H9 (cell line): Measurements from ENCODE around the gene ANKIB1. TPM values are rescaled to one million over a fixed set of nuclear protein-coding genes. Genes with fewer than 3 reads are reported as not detected.

Experiments
- DNase-seq: peaks from one replicate; pipeline ENCODE4 v3.0.0-alpha.2; 2017
- H2AFZ ChIP-seq: one replicate; pipeline ENCODE4 v1.6.1; 2013; ENCODE audit warnings: mild to moderate bottlenecking, low read length, control low read depth, moderate library complexity
- H2AK5ac ChIP-seq: 2 replicates; pipeline ENCODE4 v1.6.1; 2013; ENCODE audit warnings: low read length, control low read depth, mixed read lengths; ENCODE audit not compliant: insufficient read length
- H2BK120ac ChIP-seq: one replicate; pipeline ENCODE4 v1.6.1; 2013; ENCODE audit warnings: low read depth, mild to moderate bottlenecking, low read length, control low read depth, inconsistent platforms; ENCODE audit not compliant: poor library complexity, severe bottlenecking
- H2BK12ac ChIP-seq: 2 replicates; pipeline ENCODE4 v1.6.1; 2013; ENCODE audit warnings: low read length, control low read depth, mixed read lengths, low read depth; ENCODE audit not compliant: insufficient read length
- H2BK15ac ChIP-seq: 2 replicates; pipeline ENCODE4 v1.6.1; 2013; ENCODE audit warnings: low read depth, low read length, control low read depth
- H2BK20ac ChIP-seq: one replicate; pipeline ENCODE4 v1.6.1; 2013; ENCODE audit warnings: low read depth, mild to moderate bottlenecking, low read length, control low read depth, inconsistent platforms; ENCODE audit not compliant: poor library complexity, severe bottlenecking
- H2BK5ac ChIP-seq: 2 replicates; pipeline ENCODE4 v1.6.1; 2013; ENCODE audit warnings: low read length, control low read depth, mixed read lengths; ENCODE audit not compliant: insufficient read length
- H3K14ac ChIP-seq: 2 replicates; pipeline ENCODE4 v1.6.1; 2013; ENCODE audit warnings: low read length, control low read depth; ENCODE audit not compliant: insufficient read depth
- H3K18ac ChIP-seq: 2 replicates; pipeline ENCODE4 v1.6.1; 2013; ENCODE audit warnings: low read depth, mild to moderate bottlenecking, mixed read lengths, low read length, control low read depth; ENCODE audit not compliant: insufficient read length
- H3K23ac ChIP-seq: 2 replicates; pipeline ENCODE4 v1.6.1; 2013; ENCODE audit warnings: low read length, control low read depth, mixed read lengths, low read depth; ENCODE audit not compliant: insufficient read length
- H3K23me2 ChIP-seq: 2 replicates; pipeline ENCODE4 v1.6.1; 2013; ENCODE audit warnings: low read depth, mild to moderate bottlenecking, mixed read lengths, low read length, control low read depth; ENCODE audit not compliant: insufficient read length, poor library complexity, severe bottlenecking
- H3K27ac ChIP-seq: 2 replicates; pipeline ENCODE4 v1.5.1; 2013; ENCODE audit warnings: low read length, control low read depth, mixed read lengths, low read depth; ENCODE audit not compliant: insufficient read length
- H3K27me3 ChIP-seq: 2 replicates; pipeline ENCODE4 v1.6.1; 2013; ENCODE audit warnings: low read length, control low read depth, inconsistent platforms; ENCODE audit not compliant: insufficient read depth
- H3K4ac ChIP-seq: 2 replicates; pipeline ENCODE4 v1.6.1; 2013; ENCODE audit warnings: low read depth, mild to moderate bottlenecking, control low read depth, inconsistent platforms, low read length, moderate library complexity
- H3K4me1 ChIP-seq: 2 replicates; pipeline ENCODE4 v1.6.1; 2013; ENCODE audit warnings: low read length, control low read depth, inconsistent platforms; ENCODE audit not compliant: insufficient read depth
- H3K4me2 ChIP-seq: 2 replicates; pipeline ENCODE4 v1.6.1; 2013; ENCODE audit warnings: low read length, control low read depth, mixed read lengths; ENCODE audit not compliant: insufficient read length, insufficient read depth
- H3K56ac ChIP-seq: 2 replicates; pipeline ENCODE4 v1.6.1; 2013; ENCODE audit warnings: low read depth, mild to moderate bottlenecking, mixed read lengths, low read length, control low read depth; ENCODE audit not compliant: insufficient read length
- H3K79me1 ChIP-seq: 2 replicates; pipeline ENCODE4 v1.6.1; 2013; ENCODE audit warnings: low read depth, mild to moderate bottlenecking, moderate library complexity, low read length, control low read depth, inconsistent platforms; ENCODE audit not compliant: insufficient read depth, poor library complexity, severe bottlenecking
- H3K79me2 ChIP-seq: 2 replicates; pipeline ENCODE4 v1.6.1; 2013; ENCODE audit warnings: low read length, control low read depth, inconsistent platforms; ENCODE audit not compliant: insufficient read depth
- H3K9ac ChIP-seq: 2 replicates; pipeline ENCODE4 v1.6.1; 2013; ENCODE audit warnings: low read length, control low read depth, mixed read lengths; ENCODE audit not compliant: insufficient read length; ENCODE audit errors: extremely low read depth
- H3K9me3 ChIP-seq: one replicate; pipeline ENCODE4 v1.6.1; 2013; ENCODE audit warnings: low read depth, low read length, inconsistent platforms; ENCODE audit not compliant: control insufficient read depth
- H3T11ph ChIP-seq: one replicate; pipeline ENCODE4 v1.6.1; 2013; ENCODE audit warnings: mild to moderate bottlenecking, low read length, control low read depth, inconsistent platforms
- H4K20me1 ChIP-seq: one replicate; pipeline ENCODE4 v1.6.1; 2013; ENCODE audit not compliant: control insufficient read depth, insufficient read length, insufficient read depth
- H4K5ac ChIP-seq: 2 replicates; pipeline ENCODE4 v1.6.1; 2013; ENCODE audit warnings: low read depth, mild to moderate bottlenecking, mixed read lengths, low read length, control low read depth; ENCODE audit not compliant: insufficient read length
- H4K8ac ChIP-seq: replicated peaks from 2 replicates; pipeline ENCODE4 v1.6.1; 2013; ENCODE audit warnings: low read length, control low read depth, mixed read lengths, low read depth; ENCODE audit not compliant: insufficient read length
- H4K91ac ChIP-seq: 2 replicates; pipeline ENCODE4 v1.6.1; 2013; ENCODE audit warnings: low read depth, mild to moderate bottlenecking, moderate library complexity, mixed read lengths, low read length, control low read depth; ENCODE audit not compliant: insufficient read length
- H3K27ac Mint-ChIP-seq, 3 experiments: 2 replicates in 2 of 3; 3 replicates in 1 of 3; pipeline ENCODE4 v1.8.0; 2020 to 2021; ENCODE audit warnings: mixed read lengths in 3 of 3, mild to moderate bottlenecking in 1 of 3, moderate library complexity in 1 of 3
- H3K27me3 Mint-ChIP-seq: 2 replicates; pipeline ENCODE4 v1.8.0; 2021; ENCODE audit warnings: low read depth, mild to moderate bottlenecking, moderate library complexity, mixed read lengths
- H3K36me3 Mint-ChIP-seq, 3 experiments: 2 replicates in 2 of 3; 3 replicates in 1 of 3; pipeline ENCODE4 v1.8.0; 2020 to 2021; ENCODE audit warnings: low read depth in 3 of 3, mixed read lengths in 3 of 3; ENCODE audit not compliant: insufficient read depth in 1 of 3
- H3K4me1 Mint-ChIP-seq, 2 experiments: 2 replicates each; pipeline ENCODE4 v1.8.0; 2020; ENCODE audit warnings: mixed read lengths in 2 of 2
- H3K4me3 Mint-ChIP-seq, 2 experiments: 2 replicates in 1 of 2; 3 replicates in 1 of 2; pipeline ENCODE4 v1.8.0; 2020 to 2021; ENCODE audit warnings: mild to moderate bottlenecking in 2 of 2, mixed read lengths in 2 of 2, moderate library complexity in 1 of 2
- H3K9me3 Mint-ChIP-seq, 2 experiments: 2 replicates in 1 of 2; 3 replicates in 1 of 2; pipeline ENCODE4 v1.8.0; 2020; ENCODE audit warnings: mild to moderate bottlenecking in 2 of 2, mixed read lengths in 2 of 2, moderate library complexity in 1 of 2
- WGBS: extraction: QIAGEN DNeasy Blood & Tissue Kit; methylation state at CpG from one replicate; pipeline ENCODE4 v1.1.7; 2013; ENCODE audit warnings: missing lambda C conversion rate, low lambda C conversion rate, mixed read lengths; ENCODE audit not compliant: insufficient read length; ENCODE audit errors: extremely low coverage; 5-methylcytosine and 5-hydroxymethylcytosine counted together
- total RNA-seq: library from RNA; stranded (reverse); gene quantifications from 2 replicates; pipeline ENCODE4 v1.2.1, GENCODE V29; 2021
- TF ChIP-seq, protein P1 (sequence below): fragments of 200-600 bp; sonication (generic); conservative IDR thresholded peaks from 3 replicates; pipeline ENCODE4 v1.8.0; 2021; ENCODE audit warnings: antibody characterized with exemption, mild to moderate bottlenecking

The ANKIB1 gene
- total RNA-seq, 1 experiment from 2014 or later: 42.0 TPM

DNA sequence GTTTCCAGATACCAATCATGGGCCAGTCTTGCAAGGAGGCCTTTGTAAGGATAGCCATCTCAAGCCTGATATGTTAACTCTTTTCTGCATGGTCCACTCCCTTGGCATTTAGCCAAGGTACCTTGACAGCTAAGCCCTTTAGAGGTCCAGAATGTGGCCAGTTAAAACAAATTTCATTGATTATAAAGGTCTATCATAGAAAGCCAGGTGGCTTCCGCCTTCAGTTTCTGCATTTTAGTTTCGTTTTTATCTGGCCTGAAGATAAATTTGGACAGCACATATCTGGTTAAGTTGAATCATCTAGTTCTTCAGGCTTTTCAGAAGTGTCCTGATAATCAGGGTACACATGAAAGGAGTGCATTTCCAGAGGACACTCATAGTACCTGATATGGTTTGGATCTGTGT lies 30.7 kb downstream of the ANKIB1 start:
- Histone ChIP-seq H4K20me1 (no peaks in the 10 kb centered on the region), H3K4me1 (peaks cover 2% of the 10 kb centered on the region; the same call in 1 of the 2 replicates), H3K4me2 (no peak overlapping the region), H4K91ac (no peak overlapping the region), H3K79me2 (peaks cover 2% of the 10 kb centered on the region; the same call in 1 of the 2 replicates), H2BK5ac (no peak overlapping the region), H3K27me3 (no peaks in the 10 kb centered on the region), H3K79me1 (peaks cover 3% of the 10 kb centered on the region), H3K23ac (no peak overlapping the region), H3T11ph (no peak overlapping the region), H2AK5ac (no peak overlapping the region), H3K27ac (no peak overlapping the region), H3K23me2 (no peaks in the 10 kb centered on the region), H3K4ac (no peak overlapping the region), H2BK15ac (no peak overlapping the region), H3K18ac (no peak overlapping the region), H2BK20ac (no peak overlapping the region), H4K8ac (no peak overlapping the region), H2BK120ac (no peak overlapping the region), H2AFZ (no peak overlapping the region), H2BK12ac (no peak overlapping the region), H3K14ac (no peak overlapping the region), H4K5ac (no peak overlapping the region), H3K9me3 (no peaks in the 10 kb centered on the region), H3K9ac (no peak overlapping the region), H3K56ac (no peak overlapping the region)
- Mint-ChIP-seq H3K27ac (no peak overlapping the region), H3K27me3 (no peaks in the 10 kb centered on the region), H3K4me1 (peaks cover 13 to 19% of the 10 kb centered on the region in 2 experiments), H3K9me3 (peaks cover 0 to 5% of the 10 kb centered on the region in 2 experiments; a peak in 2 of 5 replicates), H3K4me3 (no peak overlapping the region), H3K36me3 (peaks cover 5 to 8% (median 6%) of the 10 kb centered on the region in 3 experiments; a peak in 6 of 7 replicates)
- DNase-seq: no peak
- TF ChIP-seq, protein P1, sequence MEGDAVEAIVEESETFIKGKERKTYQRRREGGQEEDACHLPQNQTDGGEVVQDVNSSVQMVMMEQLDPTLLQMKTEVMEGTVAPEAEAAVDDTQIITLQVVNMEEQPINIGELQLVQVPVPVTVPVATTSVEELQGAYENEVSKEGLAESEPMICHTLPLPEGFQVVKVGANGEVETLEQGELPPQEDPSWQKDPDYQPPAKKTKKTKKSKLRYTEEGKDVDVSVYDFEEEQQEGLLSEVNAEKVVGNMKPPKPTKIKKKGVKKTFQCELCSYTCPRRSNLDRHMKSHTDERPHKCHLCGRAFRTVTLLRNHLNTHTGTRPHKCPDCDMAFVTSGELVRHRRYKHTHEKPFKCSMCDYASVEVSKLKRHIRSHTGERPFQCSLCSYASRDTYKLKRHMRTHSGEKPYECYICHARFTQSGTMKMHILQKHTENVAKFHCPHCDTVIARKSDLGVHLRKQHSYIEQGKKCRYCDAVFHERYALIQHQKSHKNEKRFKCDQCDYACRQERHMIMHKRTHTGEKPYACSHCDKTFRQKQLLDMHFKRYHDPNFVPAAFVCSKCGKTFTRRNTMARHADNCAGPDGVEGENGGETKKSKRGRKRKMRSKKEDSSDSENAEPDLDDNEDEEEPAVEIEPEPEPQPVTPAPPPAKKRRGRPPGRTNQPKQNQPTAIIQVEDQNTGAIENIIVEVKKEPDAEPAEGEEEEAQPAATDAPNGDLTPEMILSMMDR: no peak
- no CpG with 5 or more reads among the region's 2 CpGs for WGBS
